Activated CD4-positive, alpha-beta T cell treated with anti-CD3 and anti-CD28 coated beads, Interleukin-2, amount 10 ng/mL, durations not matched to agents 24 days and 14 days (primary cell): ENCODE data around the gene FDX2. TPM values are rescaled to one million over a fixed set of nuclear protein-coding genes. Genes with fewer than 3 reads are reported as not detected.

Experiments
- DNase-seq: peaks from one replicate; pipeline ENCODE4 v3.0.0; 2022
- H3K27ac Mint-ChIP-seq: one replicate; pipeline ENCODE4 v1.8.0; 2022; ENCODE audit warnings: mild to moderate bottlenecking, mixed read lengths
- H3K27me3 Mint-ChIP-seq: one replicate; pipeline ENCODE4 v1.8.0; 2022; ENCODE audit warnings: mixed read lengths
- H3K36me3 Mint-ChIP-seq: one replicate; pipeline ENCODE4 v1.8.0; 2022; ENCODE audit warnings: low read depth, mild to moderate bottlenecking, mixed read lengths
- H3K4me1 Mint-ChIP-seq: one replicate; pipeline ENCODE4 v1.8.0; 2021; ENCODE audit warnings: mixed read lengths
- H3K4me3 Mint-ChIP-seq: one replicate; pipeline ENCODE4 v1.8.0; 2022; ENCODE audit warnings: mild to moderate bottlenecking, moderate library complexity, mixed read lengths
- H3K9me3 Mint-ChIP-seq: one replicate; pipeline ENCODE4 v1.8.0; 2021; ENCODE audit warnings: mixed read lengths
- intact Hi-C: fragments of 100-400 bp; cut with micrococcal nuclease; formaldehyde crosslinking; loops from one replicate; pipeline ENCODE4 v1.15.1; 2023
- total RNA-seq: library from RNA; stranded (reverse); gene quantifications from 2 replicates; pipeline ENCODE4 v1.2.3, GENCODE V29; 2022

The FDX2 gene
- total RNA-seq, 1 donor from 2014 or later = 23.9 TPM

DNA sequence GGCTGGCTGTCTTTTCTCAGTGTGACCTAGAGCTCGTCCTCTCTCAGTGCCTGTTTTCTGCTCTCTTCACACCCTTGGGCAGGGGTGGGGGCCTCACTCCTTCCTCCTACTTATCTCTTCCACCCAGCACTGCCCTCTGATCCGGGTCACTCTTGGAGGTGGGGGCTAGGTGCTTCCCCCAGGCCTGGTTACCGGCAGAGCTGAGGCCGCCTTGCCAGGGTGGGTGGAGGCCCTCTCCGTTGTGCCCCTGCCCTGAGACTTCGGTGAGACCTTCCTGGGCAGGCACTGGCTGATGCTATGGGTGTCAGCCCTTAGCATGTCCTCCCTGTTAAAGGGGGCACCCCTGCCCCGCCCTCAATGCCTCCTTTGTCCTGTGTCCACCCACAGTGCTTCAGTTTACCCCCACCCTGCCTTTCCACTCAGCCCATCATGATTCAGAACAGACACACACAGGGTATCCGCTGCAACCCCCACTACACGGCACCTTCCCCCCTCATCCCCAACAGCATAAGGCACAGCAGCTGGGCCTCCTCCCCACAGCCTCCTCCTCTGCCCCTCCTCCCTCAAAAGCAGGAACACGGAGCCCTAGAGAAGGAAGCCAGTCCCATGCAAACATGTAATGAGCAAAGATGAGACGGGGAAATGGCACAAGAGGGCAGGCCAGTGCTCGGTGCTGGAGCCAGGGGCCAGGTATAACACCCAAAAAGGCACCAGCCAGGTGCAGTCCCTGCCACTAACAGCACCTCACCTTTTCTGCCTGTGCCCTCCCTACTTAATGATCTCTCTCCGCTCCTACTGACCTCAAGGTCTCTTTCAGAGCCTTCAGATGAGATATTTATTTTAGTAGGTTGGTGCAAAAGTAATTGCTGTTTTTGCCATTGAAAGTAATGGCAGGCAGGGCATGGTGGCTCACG lies 16.0 kb downstream of the FDX2 start:
- Mint-ChIP-seq H3K4me1 (peaks cover 18% of the 10 kb centered on the region), H3K27me3 (peaks cover 19% of the 10 kb centered on the region), H3K36me3 (peaks cover 5% of the 10 kb centered on the region), H3K4me3 (no peak overlapping the region), H3K27ac (no peak overlapping the region), H3K9me3 (no peaks in the 10 kb centered on the region)
- intact Hi-C loops = no loop called here
- DNase-seq = no peak

DNA sequence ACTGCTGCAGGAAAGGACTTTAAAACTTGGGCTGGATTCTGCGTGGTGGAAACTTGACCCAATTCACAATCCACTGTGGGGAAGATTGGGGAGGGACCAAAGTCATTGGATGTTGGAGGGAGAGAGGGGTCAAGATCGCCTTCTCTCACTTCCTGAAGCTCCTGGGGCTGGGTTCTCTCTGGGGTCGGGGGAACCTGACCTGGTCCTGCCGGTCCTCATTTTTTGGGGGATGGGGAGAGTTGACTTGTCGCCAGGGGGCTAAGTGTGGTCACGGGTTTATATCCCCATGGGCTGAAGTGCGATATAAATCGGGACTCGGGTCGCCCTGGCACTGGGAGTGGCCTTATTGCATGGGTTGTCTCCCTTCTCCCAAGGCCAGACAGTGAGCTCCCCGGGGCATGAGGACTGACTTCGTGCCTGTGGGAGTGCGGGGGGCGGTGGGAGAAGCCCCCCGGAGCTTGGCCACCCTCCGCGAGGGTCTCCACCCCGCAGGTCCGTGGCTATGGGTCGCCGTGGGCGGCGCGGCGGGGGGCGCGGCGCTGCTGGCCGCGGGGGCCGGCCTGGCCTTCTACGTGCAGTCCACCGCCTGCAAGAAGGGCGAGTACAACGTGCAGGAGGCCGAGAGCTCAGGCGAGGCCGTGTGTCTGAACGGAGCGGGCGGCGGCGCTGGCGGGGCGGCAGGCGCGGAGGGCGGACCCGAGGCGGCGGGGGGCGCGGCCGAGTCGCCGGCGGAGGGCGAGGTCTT lies 19.8 kb downstream of the FDX2 start:
- Mint-ChIP-seq H3K9me3 (no peaks in the 10 kb centered on the region), H3K36me3 (peaks cover 4% of the 10 kb centered on the region), H3K4me1 (peaks cover 31% of the 10 kb centered on the region), H3K27me3 (peaks cover 39% of the 10 kb centered on the region), H3K27ac (peak overlapping the region; percentile 81), H3K4me3 (peak overlapping the region; percentile 89)
- no peak for DNase-seq
- intact Hi-C loops = loop anchor here (1.0 kb wide), 1 partner anchor 10 kb away; the partner anchor contains the start of gene ICAM4

DNA sequence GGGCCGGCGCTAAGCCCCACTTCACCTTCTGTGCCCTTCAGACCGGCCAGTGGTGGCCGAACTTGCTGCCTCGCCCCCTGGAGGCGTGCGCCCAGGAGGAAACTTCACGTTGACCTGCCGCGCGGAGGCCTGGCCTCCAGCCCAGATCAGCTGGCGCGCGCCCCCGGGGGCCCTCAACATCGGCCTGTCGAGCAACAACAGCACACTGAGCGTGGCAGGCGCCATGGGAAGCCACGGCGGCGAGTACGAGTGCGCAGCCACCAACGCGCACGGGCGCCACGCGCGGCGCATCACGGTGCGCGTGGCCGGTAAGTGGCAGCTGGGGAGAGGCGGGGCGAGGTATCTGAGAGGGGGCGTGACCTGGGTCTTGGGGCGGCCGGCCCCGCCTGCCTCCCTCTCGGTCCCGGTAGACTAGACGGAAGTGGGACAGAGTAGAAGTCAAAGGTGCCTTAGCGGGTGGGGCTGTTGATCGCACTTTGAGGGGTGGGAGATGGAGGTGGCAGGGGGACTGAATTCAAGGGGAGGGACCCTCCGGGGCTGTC lies 20.4 kb downstream of the FDX2 start:
- Mint-ChIP-seq H3K4me3 (peak overlapping the region; percentile 89), H3K27ac (peak overlapping the region; percentile 81), H3K9me3 (no peaks in the 10 kb centered on the region), H3K27me3 (peaks cover 46% of the 10 kb centered on the region), H3K4me1 (peaks cover 37% of the 10 kb centered on the region), H3K36me3 (peaks cover 4% of the 10 kb centered on the region)
- intact Hi-C loops = loop anchor here (1.0 kb wide), 1 partner anchor 9 kb away; the partner anchor contains the start of gene ICAM4
- DNase-seq = peak; percentile 93

DNA sequence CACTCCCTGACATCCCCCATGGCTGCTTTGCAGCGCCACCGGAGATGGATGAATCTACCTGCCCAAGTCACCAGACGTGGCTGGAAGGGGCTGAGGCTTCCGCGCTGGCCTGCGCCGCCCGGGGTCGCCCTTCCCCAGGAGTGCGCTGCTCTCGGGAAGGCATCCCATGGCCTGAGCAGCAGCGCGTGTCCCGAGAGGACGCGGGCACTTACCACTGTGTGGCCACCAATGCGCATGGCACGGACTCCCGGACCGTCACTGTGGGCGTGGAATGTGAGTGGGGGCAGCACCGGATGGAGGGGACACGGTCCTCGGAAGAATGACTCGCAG lies 21.5 kb downstream of the FDX2 start:
- H3K4me3 Mint-ChIP-seq = peak overlapping the region; percentile 89
- peaks cover 44% of the 10 kb centered on the region for H3K27me3 Mint-ChIP-seq

DNA sequence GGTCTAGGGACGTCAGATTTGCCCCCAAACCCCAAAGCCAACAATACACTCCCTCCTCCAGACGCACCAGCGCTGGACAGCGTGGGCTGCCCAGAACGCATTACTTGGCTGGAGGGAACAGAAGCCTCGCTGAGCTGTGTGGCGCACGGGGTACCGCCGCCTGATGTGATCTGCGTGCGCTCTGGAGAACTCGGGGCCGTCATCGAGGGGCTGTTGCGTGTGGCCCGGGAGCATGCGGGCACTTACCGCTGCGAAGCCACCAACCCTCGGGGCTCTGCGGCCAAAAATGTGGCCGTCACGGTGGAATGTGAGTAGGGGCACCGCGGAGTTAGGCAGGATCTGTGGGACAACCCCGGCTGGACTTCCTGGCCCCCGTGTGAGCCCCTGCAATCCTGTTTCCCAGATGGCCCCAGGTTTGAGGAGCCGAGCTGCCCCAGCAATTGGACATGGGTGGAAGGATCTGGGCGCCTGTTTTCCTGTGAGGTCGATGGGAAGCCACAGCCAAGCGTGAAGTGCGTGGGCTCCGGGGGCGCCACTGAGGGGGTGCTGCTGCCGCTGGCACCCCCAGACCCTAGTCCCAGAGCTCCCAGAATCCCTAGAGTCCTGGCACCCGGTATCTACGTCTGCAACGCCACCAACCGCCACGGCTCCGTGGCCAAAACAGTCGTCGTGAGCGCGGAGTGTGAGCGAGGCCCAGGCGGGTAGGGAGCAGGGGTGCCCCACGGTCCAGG lies 22.0 kb downstream of the FDX2 start:
- DNase-seq = no peak
- H3K27me3 Mint-ChIP-seq = peaks cover 46% of the 10 kb centered on the region
- H3K4me3 Mint-ChIP-seq = no peak overlapping the region
- no peak overlapping the region for H3K27ac Mint-ChIP-seq
- H3K9me3 Mint-ChIP-seq = no peaks in the 10 kb centered on the region
- H3K4me1 Mint-ChIP-seq = peaks cover 47% of the 10 kb centered on the region
- H3K36me3 Mint-ChIP-seq = peaks cover 4% of the 10 kb centered on the region
- intact Hi-C loops = loop anchor here (5.0 kb wide), 2 partner anchors 218 to 273 kb away; partner anchors contain the start of genes CDKN2D and KRI1

More for the DNA sequence above, 21.5 kb downstream of the FDX2 start:
- intact Hi-C loops = loop anchor here (5.0 kb wide), 2 partner anchors 218 to 273 kb away; partner anchors contain the start of genes CDKN2D and KRI1
- peaks cover 4% of the 10 kb centered on the region for H3K36me3 Mint-ChIP-seq
- no peaks in the 10 kb centered on the region for H3K9me3 Mint-ChIP-seq
- DNase-seq = peak; percentile 66
- peaks cover 42% of the 10 kb centered on the region for H3K4me1 Mint-ChIP-seq
- H3K27ac Mint-ChIP-seq = peak overlapping the region; percentile 34

DNA sequence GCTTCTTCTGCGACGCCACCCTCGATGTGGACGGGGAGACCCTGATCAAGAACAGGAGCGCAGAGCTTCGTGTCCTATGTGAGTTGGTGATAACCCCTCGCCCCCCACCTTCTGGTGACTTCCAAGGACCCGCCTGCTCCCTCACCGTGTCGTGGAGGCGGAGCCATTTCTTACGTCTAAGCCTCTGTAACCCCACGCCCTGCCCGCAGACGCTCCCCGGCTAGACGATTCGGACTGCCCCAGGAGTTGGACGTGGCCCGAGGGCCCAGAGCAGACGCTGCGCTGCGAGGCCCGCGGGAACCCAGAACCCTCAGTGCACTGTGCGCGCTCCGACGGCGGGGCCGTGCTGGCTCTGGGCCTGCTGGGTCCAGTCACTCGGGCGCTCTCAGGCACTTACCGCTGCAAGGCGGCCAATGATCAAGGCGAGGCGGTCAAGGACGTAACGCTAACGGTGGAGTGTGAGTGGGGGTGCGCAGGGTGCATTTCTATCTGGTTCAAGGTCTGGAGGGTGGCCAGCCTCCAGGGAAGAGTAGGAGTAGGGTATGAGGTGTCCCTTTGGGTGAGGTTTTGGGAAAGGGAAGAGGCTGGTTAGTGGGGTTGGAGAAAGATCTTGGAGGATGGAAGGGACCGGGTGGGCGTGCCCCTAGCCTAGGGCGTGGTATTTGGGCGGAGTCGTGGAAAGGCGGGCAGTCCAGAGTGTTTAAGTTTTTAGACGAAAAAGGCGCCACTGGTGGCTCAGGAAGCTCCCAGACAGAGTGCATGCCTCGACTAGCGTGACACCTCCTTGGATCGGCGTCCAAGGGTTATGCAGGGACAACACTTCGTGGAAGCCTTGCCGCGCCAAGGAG lies 22.8 kb downstream of the FDX2 start:
- peak; percentile 69 for DNase-seq
- intact Hi-C loops = loop anchor here (5.0 kb wide), 2 partner anchors 219 to 274 kb away; partner anchors contain the start of genes CDKN2D and KRI1
- peaks cover 51% of the 10 kb centered on the region for H3K27me3 Mint-ChIP-seq
- peak overlapping the region; percentile 31 for H3K27ac Mint-ChIP-seq
- peak overlapping the region; percentile 88 for H3K4me3 Mint-ChIP-seq
- H3K4me1 Mint-ChIP-seq = peaks cover 52% of the 10 kb centered on the region
- peaks cover 4% of the 10 kb centered on the region for H3K36me3 Mint-ChIP-seq
- H3K9me3 Mint-ChIP-seq = no peaks in the 10 kb centered on the region

DNA sequence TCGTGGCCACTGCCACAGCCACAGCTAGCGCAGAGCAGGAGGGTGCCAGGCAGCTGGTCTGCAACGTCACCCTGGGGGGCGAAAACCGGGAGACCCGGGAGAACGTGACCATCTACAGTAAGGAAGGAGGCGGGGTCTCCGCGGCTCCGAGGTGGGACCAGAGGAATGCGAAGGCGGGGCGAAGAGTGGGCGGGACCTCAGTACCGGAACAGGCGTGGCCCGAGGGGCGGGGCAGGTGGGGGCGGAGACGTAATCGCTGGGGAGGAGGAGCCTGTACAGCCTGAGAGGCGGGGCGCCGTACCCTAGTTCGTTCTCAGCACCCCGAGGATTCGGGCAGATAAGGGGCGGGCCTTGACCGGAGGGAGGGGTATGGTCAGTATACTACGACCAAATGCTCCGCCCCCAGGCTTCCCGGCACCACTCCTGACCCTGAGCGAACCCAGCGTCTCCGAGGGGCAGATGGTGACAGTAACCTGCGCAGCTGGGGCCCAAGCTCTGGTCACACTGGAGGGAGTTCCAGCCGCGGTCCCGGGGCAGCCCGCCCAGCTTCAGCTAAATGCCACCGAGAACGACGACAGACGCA lies 23.5 kb downstream of the FDX2 start:
- DNase-seq = peak; percentile 92
- intact Hi-C loops = loop anchor here (5.0 kb wide), 2 partner anchors 220 to 275 kb away; partner anchors contain the start of genes CDKN2D and KRI1
- Mint-ChIP-seq H3K36me3 (peaks cover 4% of the 10 kb centered on the region), H3K27me3 (peaks cover 54% of the 10 kb centered on the region), H3K27ac (peak overlapping the region; percentile 43), H3K9me3 (no peaks in the 10 kb centered on the region), H3K4me1 (peaks cover 59% of the 10 kb centered on the region), H3K4me3 (peak overlapping the region; percentile 88)

DNA sequence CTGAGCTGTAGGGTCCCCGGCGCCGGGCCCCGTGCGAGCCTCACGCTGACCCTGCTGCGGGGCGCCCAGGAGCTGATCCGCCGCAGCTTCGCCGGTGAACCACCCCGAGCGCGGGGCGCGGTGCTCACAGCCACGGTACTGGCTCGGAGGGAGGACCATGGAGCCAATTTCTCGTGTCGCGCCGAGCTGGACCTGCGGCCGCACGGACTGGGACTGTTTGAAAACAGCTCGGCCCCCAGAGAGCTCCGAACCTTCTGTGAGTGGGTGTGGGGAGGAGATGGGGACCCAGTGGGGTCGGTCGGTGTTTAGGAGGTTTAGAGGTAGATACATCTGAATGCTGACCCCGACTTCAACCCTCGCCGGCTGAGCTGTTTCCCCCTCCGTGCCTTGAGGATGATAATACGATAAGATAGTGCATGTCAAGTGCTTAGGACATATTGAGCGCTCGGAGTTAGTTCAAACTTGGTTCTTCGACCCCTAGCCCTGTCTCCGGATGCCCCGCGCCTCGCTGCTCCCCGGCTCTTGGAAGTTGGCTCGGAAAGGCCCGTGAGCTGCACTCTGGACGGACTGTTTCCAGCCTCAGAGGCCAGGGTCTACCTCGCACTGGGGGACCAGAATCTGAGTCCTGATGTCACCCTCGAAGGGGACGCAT lies 24.1 kb downstream of the FDX2 start:
- no peak for DNase-seq
- Mint-ChIP-seq H3K27ac (peak overlapping the region; percentile 43), H3K9me3 (no peaks in the 10 kb centered on the region), H3K36me3 (peaks cover 4% of the 10 kb centered on the region), H3K4me3 (peak overlapping the region; percentile 88), H3K4me1 (peaks cover 63% of the 10 kb centered on the region), H3K27me3 (peaks cover 53% of the 10 kb centered on the region)
- intact Hi-C loops = loop anchor here (5.0 kb wide), 2 partner anchors 221 to 276 kb away; partner anchors contain the start of genes CDKN2D and KRI1

DNA sequence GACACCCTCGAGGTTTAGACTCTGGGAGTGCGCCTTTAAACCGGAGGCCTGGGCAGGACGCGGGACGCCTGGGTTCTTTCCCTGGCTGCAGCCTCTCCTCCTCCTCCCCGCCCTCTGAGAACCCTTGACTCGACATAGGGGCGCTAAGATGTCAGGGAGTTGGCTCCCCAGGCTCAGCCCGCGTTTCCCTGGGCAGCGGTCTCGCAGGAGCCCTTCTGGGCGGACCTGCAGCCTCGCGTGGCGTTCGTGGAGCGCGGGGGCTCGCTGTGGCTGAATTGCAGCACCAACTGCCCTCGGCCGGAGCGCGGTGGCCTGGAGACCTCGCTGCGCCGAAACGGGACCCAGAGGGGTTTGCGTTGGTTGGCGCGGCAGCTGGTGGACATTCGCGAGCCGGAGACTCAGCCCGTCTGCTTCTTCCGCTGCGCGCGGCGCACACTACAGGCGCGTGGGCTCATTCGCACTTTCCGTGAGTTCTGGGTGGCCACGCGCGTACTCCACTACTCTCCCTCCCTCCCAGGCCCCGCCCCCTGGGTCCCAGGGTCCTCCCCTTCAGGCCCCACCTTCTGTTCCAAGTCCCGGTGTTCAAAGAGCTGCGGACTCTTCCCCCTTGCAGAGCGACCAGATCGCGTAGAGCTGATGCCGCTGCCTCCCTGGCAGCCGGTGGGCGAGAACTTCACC lies 24.8 kb downstream of the FDX2 start:
- peaks cover 11% of the 10 kb centered on the region for H3K36me3 Mint-ChIP-seq
- peaks cover 70% of the 10 kb centered on the region for H3K4me1 Mint-ChIP-seq
- peak overlapping the region; percentile 88 for H3K4me3 Mint-ChIP-seq
- intact Hi-C loops = loop anchor here (1.0 to 5.0 kb wide), 3 partner anchors 21 to 276 kb away; partner anchors contain the start of genes CDKN2D and KRI1
- H3K9me3 Mint-ChIP-seq = no peaks in the 10 kb centered on the region
- H3K27ac Mint-ChIP-seq = peak overlapping the region; percentile 78
- DNase-seq = peak; percentile 88
- H3K27me3 Mint-ChIP-seq = peaks cover 52% of the 10 kb centered on the region

DNA sequence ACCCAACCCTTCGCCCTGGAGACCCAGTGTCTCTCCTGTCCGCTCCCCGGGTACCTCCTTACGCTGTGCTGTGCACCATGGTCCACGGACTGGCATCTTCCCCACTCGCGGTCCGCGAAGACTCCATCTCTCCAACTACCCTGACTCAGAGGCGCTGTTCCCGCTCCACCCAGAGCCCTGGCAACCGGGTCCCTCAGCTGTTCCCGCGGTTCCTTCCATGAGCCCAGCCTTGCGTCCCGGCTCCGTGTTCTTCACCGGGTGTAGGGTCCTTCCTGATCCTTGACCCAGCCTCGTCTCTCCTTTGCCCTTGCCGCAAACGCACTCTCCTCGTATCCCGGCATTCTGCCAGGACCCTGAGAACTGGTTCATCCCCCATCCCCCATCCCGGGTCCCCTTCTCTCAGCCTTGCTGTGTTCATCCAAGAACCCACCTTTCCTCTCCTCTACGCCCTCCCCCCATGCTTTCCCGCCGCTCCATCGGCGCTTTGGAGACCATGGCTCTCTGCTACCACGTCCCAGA lies 25.4 kb downstream of the FDX2 start:
- peak overlapping the region; percentile 78 for H3K27ac Mint-ChIP-seq
- no peaks in the 10 kb centered on the region for H3K9me3 Mint-ChIP-seq
- intact Hi-C loops = loop anchor here (1.0 to 5.0 kb wide), 3 partner anchors 20 to 277 kb away; partner anchors contain the start of genes CDKN2D and KRI1
- H3K4me1 Mint-ChIP-seq = peaks cover 70% of the 10 kb centered on the region
- peaks cover 47% of the 10 kb centered on the region for H3K27me3 Mint-ChIP-seq
- peak overlapping the region; percentile 88 for H3K4me3 Mint-ChIP-seq
- peaks cover 14% of the 10 kb centered on the region for H3K36me3 Mint-ChIP-seq
- DNase-seq = peak; percentile 74

DNA sequence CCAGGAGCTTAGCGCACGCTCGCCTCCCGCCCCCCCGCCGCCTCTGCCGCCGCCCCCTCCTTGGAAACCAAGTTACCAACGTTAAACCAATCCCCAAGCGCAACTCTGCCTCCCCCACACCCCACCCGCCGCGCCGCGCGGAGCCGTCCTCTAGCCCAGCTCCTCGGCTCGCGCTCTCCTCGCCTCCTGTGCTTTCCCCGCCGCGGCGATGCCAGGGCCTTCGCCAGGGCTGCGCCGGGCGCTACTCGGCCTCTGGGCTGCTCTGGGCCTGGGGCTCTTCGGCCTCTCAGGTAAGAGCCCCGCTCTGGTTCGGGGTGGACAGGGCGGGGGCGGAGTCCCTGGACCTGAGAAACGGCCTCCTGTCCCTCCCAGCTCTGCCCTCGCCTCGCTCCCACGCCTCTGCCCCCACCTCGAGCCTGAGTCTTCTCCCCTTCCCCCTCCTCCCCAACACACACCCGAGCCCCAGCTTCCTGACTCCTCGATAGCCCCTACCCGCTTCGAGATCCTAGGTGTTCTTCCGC lies 25.9 kb downstream of the FDX2 start, which contains the start of gene ICAM5:
Gene ICAM5 (plus strand): TSS at position 117 of the 521 bp plus-strand sequence. CDS start 92 bp downstream, at position 209.
- Mint-ChIP-seq H3K36me3 (peaks cover 19% of the 10 kb centered on the region), H3K27ac (peak within 1 kb of the TSS; percentile 78), H3K27me3 (peaks cover 46% of the 10 kb centered on the region), H3K9me3 (no peaks in the 10 kb centered on the region), H3K4me1 (peaks cover 75% of the 10 kb centered on the region), H3K4me3 (peak within 1 kb of the TSS; percentile 88)
- intact Hi-C loops = loop anchor here (1.0 to 5.0 kb wide), 3 partner anchors 20 to 277 kb away; partner anchors contain the start of genes CDKN2D and KRI1
- peak; percentile 81 for DNase-seq
